SK-N-SH treated with all-trans-retinoic acid at 6 μM for 48 hours (cell line): ENCODE results near the gene ZNF611.

ENCODE experiments used
- BACH2 ChIP-seq: fragments of 250-450 bp; sonication (Bioruptor Pico); IDR thresholded peaks from 2 replicates; pipeline ENCODE4 v1.9.0; 2021; ENCODE audit warnings: mild to moderate bottlenecking, borderline replicate concordance
- CREB5 ChIP-seq: fragments of 250-450 bp; sonication (Bioruptor Pico); IDR thresholded peaks from 2 replicates; pipeline ENCODE4 v1.5.1; 2020; ENCODE audit warnings: low read depth, mild to moderate bottlenecking, moderate library complexity
- SNAI2 ChIP-seq: fragments of 250-450 bp; sonication (Bioruptor Pico); IDR thresholded peaks from 2 replicates; pipeline ENCODE4 v1.5.0; 2020; ENCODE audit warnings: mild to moderate bottlenecking, moderate library complexity
- TOX ChIP-seq: fragments of 250-450 bp; sonication (Bioruptor Pico); IDR thresholded peaks from 2 replicates; pipeline ENCODE4 v1.8.0; 2021; ENCODE audit warnings: mild to moderate bottlenecking, moderate library complexity, borderline replicate concordance
- TSHZ2 ChIP-seq: fragments of 250-450 bp; sonication (Bioruptor Pico); IDR thresholded peaks from 2 replicates; pipeline ENCODE4 v1.5.0; 2020; ENCODE audit warnings: mild to moderate bottlenecking, moderate library complexity
- ZC3H10 ChIP-seq: fragments of 250-450 bp; sonication (Bioruptor Pico); IDR thresholded peaks from 2 replicates; pipeline ENCODE4 v1.5.1; 2021; ENCODE audit warnings: mild to moderate bottlenecking, moderate library complexity
- ZFP3 ChIP-seq: fragments of 250-450 bp; sonication (Bioruptor Pico); IDR thresholded peaks from 2 replicates; pipeline ENCODE4 v1.5.0; 2020; ENCODE audit warnings: mild to moderate bottlenecking, moderate library complexity
- ZFP30 ChIP-seq: fragments of 450-650 bp; formaldehyde crosslinking; IDR thresholded peaks from 2 replicates; pipeline ENCODE4 v1.5.0; 2022; ENCODE audit warnings: mild to moderate bottlenecking, moderate library complexity
- ZNF565 ChIP-seq: fragments of 450-650 bp; formaldehyde crosslinking; conservative IDR thresholded peaks from 2 replicates; pipeline ENCODE4 v1.5.0; 2020; ENCODE audit warnings: low read depth, mild to moderate bottlenecking, moderate library complexity
- ZNF70 ChIP-seq: fragments of 450-650 bp; formaldehyde crosslinking; IDR thresholded peaks from 2 replicates; pipeline ENCODE4 v1.5.0; 2020; ENCODE audit warnings: mild to moderate bottlenecking, moderate library complexity
- ZNF8 ChIP-seq: fragments of 450-650 bp; formaldehyde crosslinking; IDR thresholded peaks from 2 replicates; pipeline ENCODE4 v1.5.0; 2020; ENCODE audit warnings: mild to moderate bottlenecking, moderate library complexity
- TF ChIP-seq, protein P1 (sequence below): fragments of 250-450 bp; sonication (Bioruptor Pico); IDR thresholded peaks from 2 replicates; pipeline ENCODE4 v1.5.1; 2021; ENCODE audit warnings: mild to moderate bottlenecking, moderate library complexity
- TF ChIP-seq, protein P2 (sequence below): fragments of 250-450 bp; sonication (Bioruptor Pico); IDR thresholded peaks from 2 replicates; pipeline ENCODE4 v1.8.0; 2020; ENCODE audit warnings: mild to moderate bottlenecking, moderate library complexity, borderline replicate concordance

- TF ChIP-seq ZFP3 (no peak), ZFP30 (CRISPR knock-in tag) (no peak), BACH2 (CRISPR knock-in tag) (no peak), ZNF565 (CRISPR knock-in tag) (no peak), ZC3H10 (CRISPR knock-in tag) (no peak), TSHZ2 (no peak), TOX (CRISPR knock-in tag) (no peak), SNAI2 (CRISPR knock-in tag) (no peak), ZNF8 (no peak), CREB5 (no peak), ZNF70 (CRISPR knock-in tag) (no peak)
- TF ChIP-seq, protein P1, sequence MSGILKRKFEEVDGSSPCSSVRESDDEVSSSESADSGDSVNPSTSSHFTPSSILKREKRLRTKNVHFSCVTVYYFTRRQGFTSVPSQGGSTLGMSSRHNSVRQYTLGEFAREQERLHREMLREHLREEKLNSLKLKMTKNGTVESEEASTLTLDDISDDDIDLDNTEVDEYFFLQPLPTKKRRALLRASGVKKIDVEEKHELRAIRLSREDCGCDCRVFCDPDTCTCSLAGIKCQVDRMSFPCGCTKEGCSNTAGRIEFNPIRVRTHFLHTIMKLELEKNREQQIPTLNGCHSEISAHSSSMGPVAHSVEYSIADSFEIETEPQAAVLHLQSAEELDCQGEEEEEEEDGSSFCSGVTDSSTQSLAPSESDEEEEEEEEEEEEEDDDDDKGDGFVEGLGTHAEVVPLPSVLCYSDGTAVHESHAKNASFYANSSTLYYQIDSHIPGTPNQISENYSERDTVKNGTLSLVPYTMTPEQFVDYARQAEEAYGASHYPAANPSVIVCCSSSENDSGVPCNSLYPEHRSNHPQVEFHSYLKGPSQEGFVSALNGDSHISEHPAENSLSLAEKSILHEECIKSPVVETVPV (CRISPR knock-in tag) = no peak
- TF ChIP-seq, protein P2, sequence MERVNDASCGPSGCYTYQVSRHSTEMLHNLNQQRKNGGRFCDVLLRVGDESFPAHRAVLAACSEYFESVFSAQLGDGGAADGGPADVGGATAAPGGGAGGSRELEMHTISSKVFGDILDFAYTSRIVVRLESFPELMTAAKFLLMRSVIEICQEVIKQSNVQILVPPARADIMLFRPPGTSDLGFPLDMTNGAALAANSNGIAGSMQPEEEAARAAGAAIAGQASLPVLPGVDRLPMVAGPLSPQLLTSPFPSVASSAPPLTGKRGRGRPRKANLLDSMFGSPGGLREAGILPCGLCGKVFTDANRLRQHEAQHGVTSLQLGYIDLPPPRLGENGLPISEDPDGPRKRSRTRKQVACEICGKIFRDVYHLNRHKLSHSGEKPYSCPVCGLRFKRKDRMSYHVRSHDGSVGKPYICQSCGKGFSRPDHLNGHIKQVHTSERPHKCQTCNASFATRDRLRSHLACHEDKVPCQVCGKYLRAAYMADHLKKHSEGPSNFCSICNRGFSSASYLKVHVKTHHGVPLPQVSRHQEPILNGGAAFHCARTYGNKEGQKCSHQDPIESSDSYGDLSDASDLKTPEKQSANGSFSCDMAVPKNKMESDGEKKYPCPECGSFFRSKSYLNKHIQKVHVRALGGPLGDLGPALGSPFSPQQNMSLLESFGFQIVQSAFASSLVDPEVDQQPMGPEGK (CRISPR knock-in tag) = no peak
Measured at GRCh38 chr19:52660981-52661380, 73.9 kb downstream of the ZNF611 start.
